ENCODE measurements around the gene SLC9A5.

Gene SLC9A5

GRCh38 chr16:67317853-67318252 is 69.1 kb downstream of the SLC9A5 start:
- DNase-seq, result no peak

Data from activated CD4-positive, alpha-beta T cell treated with anti-CD3 and anti-CD28 coated beads, Interleukin-10, Interleukin-2, amounts not matched to agents 100 ng/mL and 50 ng/mL, durations not matched to agents 16 hours and 8 hours (primary cell).